NCI-H82 treated with DMSO at 0.1 percent for 48 hours (cell line): Measurements from ENCODE around the gene SAPCD2.

Source experiments
- DNase-seq: peaks from one replicate; lab custom pipeline; 2025; ENCODE audit not compliant: unreplicated experiment; lab: John Stamatoyannopoulos, UW

Gene SAPCD2

GRCh38 chr9:137019891-137020683, 50.3 kb downstream of the SAPCD2 start:
- DNase-seq: no peak

GRCh38 chr9:137018761-137019559, 51.4 kb downstream of the SAPCD2 start:
- DNase-seq: no peak

GRCh38 chr9:137017791-137018497, 52.4 kb downstream of the SAPCD2 start:
- no peak for DNase-seq

DNA sequence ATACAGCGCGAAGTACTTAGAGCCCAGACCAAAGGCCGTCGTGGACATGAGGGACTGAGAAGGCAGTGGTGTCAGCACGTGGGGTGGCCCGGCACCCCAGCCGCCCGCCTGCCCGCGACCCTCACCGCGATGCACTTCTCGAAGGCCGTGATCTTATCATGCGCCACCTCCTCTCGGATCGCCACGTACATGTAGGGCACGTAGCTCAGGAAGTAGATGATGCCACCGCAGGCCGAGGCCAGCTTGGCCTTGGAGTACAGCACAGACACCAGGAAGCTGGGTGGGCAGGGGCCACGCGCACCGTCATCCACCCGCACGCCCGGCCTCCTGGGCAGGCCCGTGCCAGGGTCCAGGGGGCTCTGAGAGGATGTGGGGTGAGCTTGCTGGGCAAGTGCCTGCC, 53.3 kb downstream of the SAPCD2 start:
- DNase-seq: no peak

GRCh38 chr9:137016436-137016835, 53.9 kb downstream of the SAPCD2 start:
- no peak for DNase-seq

DNA sequence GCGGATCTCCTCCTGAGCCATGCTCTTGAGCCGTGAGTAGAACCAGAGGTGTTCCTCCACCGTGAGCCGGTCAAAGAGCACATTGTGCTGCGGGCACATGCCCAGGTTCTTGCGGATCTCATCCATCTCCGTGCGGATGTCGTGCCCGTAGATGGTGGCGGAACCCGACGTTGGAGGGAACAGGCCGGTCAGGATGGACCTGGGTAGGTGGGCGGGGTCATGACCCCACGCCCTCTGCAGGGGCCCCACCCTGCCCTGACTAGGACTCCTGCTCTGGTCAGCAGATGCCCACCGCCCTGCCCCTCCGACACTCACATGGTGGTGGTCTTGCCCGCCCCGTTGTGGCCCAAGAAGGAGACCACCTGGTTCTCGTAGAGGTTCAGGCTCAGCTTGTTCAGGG, 54.4 kb downstream of the SAPCD2 start:
- DNase-seq: no peak

- DNase-seq: no peak
Measured at GRCh38 chr9:137015540-137015930, 54.8 kb downstream of the SAPCD2 start.

GRCh38 chr9:137014776-137015539, 55.4 kb downstream of the SAPCD2 start:
- no peak for DNase-seq

- no peak for DNase-seq
Measured at GRCh38 chr9:137014166-137014565, 56.2 kb downstream of the SAPCD2 start.

- no peak for DNase-seq
Measured at GRCh38 chr9:137013571-137013940, 56.8 kb downstream of the SAPCD2 start.

DNA sequence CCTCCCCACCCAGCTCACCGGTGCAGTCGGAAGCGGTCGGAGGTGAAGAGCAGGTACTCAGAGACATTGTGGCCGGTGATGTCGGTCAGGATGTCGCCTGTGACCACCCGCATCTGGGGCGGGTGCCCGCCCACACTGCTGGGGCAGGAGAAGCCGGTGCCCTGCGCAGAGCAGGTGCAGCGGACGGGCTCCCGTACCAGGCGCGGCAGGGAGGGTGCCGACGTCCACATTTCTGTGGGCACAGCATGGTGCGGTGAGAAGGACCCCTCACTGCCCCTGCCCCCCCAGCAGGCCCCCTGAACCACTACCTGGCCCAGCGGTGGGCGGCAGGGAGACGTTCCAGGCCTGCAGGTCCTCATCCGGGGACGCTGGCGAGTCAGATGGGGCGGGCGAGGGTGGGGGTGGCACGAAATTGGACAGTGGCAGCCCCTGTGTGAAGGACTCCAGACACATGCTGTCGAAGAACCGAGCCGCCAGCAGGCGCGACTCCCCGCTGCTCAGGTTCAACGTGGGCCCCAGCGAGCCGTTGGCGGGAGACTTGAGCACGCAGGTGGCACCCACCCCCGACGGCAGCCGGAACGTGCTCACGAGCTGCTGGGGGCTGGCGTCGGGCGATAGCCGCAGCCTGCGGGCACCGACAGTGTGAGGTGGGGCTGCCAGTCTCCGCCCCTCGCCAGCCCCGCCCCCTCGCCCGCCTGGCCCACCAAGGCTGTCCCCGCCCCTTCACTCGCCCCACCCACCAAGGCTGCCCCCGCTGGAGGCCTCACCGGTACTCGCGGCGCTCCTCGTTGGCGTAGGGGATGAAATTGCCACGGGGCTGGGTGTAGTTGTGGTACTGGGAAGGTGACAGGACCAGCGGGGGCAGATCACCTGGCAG, 57.4 kb downstream of the SAPCD2 start:
- no peak for DNase-seq
